HG02759 (cell line): ENCODE data around the gene CLCN4.
A peak's percentile ranks its signal among the peaks of the same experiment; 100 is the strongest.

Experiments used
- ATAC-seq: cut with Tn5 transposase; IDR thresholded peaks from one replicate; pipeline ENCODE4 v1.9.1; 2021; ENCODE audit warnings: mild to moderate bottlenecking, moderate library complexity; ENCODE audit not compliant: unreplicated experiment

CLCN4 gene

DNA sequence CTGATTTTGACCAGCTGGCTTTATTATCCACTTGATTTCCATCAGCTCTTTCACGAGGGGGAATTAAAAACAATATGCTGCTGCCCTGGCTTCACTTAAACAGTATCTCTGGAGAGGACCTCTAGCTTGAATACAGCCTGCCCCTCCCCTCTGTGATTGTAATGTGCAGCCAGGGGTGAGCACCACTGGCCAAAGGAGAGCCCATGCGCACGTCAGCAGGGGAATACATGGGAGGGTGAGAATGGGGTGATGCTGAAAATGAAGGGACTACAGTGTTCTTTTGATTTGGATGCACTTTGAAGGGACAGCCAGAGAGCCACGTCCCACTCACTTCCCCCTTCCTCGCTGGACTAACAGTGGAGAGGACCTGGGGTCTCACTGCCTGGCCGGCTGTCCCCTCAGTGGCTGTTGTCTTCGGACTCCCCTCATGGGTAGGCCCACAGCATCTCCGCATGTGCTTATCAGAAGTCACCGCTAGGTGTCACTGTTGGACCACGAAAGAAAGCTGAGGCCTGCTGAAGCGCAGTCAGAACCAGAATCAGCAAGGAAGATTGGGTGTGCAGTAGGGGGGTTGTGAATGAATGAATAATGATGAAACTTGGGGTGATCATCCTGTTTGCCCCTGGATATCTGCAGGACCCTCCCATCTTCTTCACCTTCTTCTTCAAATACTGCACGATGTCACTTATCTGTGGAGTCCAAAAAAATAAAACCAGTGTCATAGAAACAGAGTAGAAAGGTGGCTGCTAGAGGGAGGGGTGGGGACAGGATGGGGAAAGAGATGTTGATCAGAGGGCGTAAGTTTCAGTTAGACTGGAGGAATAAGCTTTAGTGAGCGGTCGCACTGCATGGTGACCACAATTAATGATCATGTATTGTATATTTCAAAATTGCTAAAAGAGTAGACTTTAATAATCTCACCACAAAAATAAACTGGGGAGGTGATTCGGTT, 32.8 kb downstream of the CLCN4 start:
- ATAC-seq: peak; percentile 85

DNA sequence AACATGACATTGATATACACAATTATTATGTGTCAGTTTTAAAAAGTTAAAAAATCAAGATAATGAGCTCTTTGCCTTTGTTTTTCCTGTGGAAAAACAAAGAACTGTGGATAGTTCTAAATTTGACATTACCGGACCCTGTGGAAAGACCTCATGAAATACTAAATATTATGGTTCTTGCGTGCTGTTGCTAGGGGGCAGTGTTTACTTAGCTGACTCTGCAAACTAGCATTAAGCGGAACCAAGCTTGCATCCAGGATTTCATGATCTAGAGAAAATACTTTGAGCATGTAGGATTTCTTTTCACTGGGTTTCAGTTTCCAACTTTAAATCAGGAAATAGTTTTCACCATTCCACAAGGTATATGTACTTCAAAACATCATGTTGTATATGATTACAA, 33.6 kb downstream of the CLCN4 start:
- ATAC-seq: no peak

DNA sequence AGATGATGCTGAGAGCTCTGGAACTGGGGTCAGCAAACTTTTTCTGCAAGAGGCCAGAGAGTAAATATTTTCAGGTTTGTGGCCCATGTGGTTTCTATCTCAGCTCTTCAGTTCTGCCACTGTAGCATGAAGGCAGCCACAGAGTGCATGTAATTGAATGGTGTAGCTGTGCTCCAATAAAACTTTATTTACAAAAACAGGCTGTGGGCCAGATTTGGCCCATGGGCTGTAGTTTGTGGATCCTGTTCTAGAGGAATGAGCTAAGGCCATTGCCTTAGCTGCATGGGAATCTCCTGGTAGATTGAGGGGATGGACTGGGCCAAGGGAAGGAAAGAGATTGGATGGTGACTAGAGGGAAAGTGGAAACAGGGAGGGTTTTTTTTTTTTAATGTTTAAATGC, 36.8 kb downstream of the CLCN4 start:
- no peak for ATAC-seq

DNA sequence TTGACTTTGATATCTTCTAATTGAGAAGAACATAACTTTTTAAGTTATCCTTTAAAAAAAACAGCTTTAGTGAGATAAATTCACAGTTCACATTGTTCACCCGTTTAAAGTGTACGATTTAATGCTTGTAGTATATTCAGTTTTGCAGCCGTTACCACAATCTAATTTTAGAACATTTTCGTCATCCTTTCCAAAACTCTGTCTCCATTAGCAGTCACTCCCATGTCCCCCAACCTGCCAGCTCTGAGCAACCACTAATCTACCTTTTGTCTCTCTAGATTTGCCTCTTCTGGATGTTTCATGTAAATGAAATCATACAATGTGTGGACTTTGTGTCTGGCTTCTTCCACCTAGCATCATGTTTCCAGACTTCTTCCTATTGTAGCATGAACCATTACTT, 38.6 kb downstream of the CLCN4 start:
- ATAC-seq: no peak

DNA sequence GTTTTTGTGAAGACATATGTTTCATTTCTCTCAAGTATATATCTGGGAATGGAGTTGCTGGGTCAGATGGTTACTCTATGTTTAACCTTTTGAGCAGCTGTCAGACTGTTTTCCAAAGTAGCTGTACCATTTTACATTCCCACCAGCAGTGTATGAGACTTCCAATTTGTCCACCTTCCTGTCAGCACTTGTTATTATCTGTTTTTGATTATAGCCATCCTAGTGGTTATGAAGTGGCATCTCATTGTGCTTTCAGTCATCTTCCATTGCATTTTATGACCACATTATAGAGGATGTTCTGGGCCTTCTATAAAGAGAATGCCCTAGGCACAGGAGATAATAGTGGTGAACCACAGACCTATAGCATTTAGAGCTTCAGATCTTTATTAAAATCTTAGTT, 39.2 kb downstream of the CLCN4 start:
- no peak for ATAC-seq

DNA sequence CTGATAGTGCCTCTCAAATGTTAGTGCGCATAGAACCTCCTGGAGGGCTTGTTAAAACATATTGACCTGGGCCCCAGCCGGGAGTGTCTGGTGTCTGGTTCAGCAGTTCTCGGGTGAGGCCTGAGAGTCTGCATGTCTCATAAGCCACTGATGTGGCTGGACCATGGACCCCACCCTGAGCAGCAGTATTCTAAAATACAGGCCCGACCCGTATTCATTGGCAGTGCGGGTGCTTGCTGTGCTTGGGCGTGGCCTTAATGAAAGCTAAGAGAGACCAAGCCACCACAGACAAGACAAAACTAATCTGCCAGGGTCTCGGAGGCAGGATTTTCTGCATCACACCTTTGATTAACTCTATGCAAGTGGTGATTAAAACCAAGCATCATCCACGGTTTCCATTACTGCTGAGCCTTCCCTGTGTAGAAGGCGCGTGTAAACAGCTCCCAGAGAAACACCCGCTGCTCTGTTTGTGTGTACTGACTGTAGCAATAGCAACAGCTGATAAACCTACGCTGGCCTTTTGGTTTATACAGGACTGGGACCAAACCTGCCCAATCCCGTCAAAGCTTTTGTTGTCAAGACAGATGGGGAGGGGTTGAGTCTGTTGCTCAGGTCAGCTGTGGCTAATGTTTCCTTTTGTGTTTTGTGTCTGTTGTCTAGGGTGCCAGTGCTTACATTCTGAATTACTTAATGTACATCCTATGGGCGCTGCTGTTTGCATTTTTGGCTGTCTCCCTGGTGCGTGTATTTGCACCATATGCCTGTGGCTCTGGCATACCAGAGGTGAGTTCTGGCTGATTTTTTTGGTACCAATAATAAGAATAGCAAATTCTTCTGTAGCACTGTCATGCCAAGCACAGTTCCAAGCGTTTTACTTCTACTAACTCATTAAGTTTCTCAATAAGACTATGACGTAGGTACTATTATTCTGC, 40.8 kb downstream of the CLCN4 start:
- ATAC-seq: no peak

DNA sequence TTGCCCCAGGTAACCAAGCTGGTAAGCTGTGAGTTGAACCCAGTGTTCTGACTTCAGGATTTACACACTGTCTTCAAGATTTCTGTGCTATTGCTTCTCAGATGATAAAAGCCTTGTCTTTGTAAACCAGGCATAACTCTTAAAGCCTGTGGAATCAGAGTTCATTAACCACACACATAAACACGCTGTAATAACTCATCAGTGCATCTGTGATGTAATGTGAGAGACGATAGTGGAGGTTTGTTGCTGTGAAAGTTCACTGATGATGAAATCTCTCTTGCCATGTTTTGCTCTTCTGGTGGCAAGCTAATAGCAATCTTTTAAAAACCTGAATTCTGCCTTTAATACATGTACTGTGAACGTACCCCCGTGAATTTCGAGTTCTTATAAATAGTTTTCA, 41.5 kb downstream of the CLCN4 start:
- ATAC-seq: no peak

DNA sequence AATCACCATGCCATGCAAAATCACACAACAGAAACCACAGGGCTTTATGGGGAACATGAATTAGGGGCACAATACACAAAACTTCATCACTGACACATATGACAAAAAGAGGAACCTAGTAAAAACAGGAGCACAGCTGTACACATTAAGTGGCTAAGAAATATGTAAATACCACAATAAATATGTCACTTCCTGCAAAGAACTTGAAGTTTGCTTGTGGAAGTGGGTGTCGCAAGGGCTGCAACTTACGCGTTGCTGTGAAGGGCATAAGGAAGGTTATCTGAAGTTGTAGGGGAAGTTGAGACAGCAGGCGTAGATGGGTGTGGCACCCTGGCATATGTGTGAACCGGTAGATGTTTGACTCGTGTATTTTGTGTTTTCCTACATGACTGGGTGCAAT, 42.4 kb downstream of the CLCN4 start:
- ATAC-seq: peak; percentile 75

DNA sequence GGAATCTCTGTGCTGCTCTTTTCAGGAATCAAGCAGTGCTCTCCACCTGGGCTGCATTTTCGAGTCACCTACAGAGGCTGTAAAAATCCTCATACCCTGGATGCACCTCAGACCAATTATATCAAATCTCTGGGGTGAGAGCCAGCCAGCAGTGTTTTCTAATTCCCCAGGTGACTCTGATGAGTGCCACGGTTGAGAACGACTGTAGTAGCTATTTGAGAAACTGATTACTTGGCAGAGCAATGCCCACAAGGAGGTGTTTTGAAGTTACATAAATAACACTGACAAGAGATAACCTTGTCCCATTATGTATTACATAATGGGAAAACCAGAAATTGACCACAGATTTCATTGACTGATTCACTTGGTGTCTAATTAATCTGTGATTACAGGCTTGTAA, 46.8 kb downstream of the CLCN4 start:
- ATAC-seq: no peak

DNA sequence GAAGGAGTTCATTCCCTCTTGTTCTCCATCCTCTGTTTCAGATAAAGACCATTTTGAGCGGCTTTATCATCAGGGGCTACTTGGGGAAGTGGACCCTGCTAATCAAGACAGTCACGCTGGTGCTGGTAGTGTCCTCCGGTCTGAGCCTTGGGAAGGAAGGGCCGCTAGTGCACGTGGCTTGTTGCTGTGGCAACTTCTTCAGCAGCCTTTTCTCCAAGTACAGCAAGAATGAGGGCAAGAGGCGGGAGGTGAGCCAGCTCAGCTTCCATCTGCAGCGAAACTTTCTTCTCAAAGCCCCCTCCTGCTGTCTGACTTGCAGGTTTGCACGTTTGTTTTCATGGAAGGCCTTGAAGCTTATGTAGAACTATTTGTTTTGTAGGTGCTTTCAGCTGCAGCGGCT, 49.5 kb downstream of the CLCN4 start:
- no peak for ATAC-seq

DNA sequence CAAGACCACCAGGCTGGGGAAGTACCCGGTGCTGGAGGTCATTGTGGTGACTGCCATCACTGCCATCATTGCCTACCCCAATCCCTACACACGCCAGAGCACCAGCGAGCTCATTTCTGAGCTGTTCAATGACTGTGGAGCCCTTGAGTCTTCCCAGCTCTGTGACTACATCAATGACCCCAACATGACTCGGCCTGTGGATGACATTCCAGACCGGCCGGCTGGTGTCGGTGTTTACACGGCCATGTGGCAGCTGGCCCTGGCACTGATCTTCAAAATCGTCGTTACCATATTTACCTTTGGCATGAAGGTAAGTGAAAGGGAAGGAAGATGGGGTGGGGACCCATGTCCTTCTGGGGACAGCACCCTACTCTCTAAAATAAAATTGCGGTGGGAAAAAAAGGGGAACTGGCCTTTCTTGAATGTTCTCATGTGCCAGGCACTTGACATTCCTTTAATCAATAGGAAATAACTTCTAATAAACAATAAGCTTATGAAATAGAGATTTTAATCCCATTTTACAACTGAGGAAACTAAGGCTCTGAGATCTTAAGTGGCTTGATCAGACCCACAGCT, 51.6 kb downstream of the CLCN4 start:
- no peak for ATAC-seq

DNA sequence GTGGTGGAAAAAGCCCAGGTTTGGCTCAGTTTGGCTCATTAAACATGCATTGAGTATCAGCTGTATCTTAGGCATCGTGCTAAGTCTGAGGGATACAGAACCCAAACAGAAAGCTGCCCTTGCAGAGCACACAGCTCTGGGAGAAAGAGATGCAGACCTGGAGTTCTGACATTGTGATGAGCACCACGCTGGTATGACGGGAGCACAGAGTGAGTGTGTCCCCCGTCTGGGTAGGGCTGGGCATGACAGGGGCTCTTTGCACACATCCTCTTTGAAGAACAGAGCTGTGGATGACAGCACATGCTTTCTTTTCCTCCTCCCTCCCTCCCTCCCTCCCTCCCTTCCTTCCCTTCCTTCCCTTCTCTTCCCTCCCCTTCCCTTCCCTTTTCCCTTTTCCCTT, 52.2 kb downstream of the CLCN4 start:
- ATAC-seq: no peak

DNA sequence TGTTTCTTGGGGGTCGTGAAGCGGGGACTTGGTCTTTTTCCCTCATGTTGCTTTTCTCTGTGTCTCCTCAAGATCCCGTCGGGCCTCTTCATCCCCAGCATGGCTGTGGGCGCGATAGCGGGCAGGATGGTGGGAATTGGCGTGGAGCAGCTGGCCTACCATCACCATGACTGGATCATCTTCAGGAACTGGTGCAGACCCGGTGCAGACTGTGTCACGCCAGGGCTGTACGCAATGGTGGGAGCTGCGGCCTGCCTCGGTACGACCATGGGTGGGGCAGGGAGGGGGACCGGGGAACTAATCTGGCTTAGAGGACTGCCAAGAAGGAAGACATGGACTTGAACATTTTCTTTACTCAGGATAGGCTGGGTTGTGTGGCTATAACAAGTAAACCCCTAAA, 55.6 kb downstream of the CLCN4 start:
- no peak for ATAC-seq

DNA sequence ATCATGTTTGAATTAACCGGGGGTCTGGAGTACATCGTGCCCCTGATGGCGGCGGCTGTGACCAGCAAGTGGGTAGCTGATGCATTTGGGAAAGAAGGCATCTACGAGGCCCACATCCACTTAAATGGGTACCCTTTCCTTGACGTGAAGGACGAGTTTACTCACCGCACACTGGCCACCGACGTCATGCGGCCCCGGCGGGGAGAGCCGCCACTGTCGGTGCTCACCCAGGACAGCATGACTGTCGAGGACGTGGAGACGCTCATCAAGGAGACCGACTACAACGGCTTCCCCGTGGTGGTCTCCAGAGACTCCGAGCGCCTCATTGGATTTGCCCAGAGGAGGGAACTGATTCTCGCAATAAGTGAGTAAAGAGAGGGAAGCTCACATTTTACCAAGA, 56.9 kb downstream of the CLCN4 start:
- no peak for ATAC-seq

DNA sequence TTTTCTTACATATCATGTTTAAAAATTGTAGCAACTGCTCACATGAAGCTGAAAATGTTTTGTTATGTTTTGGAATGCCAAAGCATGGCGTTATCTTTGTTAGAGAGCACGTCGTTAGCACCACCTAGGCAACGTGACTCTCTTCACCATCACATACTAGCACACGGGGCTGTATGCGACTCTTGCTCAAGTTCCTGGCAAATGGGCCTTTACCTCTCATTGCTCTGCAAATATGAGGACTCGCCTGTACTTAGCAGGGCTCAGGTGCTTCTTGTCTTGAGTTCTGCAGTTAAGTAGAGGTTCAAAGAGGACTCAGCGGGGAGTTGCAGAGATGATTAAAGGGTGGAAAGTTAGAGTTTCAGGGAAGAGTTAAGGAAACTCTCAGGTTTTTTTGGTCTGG, 59.4 kb downstream of the CLCN4 start:
- no peak for ATAC-seq

DNA sequence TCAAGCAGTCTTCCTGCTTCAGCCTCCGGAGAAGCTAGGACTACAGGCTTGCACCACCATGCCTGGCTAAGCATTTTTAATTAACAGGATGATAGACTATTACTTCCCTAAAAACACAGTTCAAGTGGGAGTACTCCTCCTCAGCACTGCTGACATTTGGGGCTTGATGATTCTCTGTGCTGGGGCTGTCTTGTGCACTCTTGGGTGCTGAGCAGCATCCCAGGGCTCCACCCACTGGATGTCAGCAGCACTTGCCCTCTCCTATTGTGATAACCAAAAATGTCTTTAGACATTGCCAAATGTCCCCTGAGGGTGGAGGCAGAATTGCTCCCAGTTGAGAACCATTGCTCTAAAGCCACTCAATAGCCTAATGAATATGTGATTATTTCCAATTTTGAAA, 60.4 kb downstream of the CLCN4 start:
- ATAC-seq: no peak

DNA sequence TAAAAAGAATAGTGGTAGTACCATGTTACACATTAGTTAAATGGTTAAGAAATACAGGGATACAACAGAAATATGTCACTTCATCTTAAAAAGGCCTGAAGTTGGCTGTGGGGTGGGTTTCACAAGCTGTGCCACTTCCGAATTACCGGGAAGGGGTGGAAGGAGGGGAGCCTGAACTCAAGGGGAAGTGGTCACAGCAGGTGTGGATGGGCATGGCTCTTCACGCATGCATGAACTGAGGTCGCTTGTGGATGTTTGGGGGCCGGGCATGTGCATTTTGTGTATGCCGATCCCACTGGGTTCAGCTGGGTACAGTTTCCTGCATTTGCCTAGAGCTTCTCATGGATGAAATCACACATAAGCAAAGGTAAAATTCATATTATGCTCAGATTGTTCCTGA, 64.9 kb downstream of the CLCN4 start:
- ATAC-seq: no peak

DNA sequence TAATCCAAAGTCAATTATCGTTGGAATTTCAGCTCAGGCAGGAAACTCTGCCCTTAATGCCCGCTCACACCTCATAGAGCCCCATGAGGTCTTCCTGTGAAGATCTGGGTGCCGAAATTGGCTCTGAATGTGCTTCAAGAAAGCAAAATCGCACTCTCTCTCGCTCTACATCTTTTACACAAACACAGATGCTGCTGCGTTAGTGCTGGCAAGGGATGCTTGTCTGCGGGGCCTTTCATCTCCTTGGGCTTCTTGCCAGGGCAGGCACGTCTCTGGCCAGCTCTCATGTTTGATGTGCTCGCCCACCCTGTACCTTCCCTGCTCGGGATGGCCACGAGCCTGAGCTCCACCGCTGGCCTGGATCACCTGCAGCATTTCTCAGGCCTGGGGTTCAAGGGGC, 66.5 kb downstream of the CLCN4 start:
- no peak for ATAC-seq

DNA sequence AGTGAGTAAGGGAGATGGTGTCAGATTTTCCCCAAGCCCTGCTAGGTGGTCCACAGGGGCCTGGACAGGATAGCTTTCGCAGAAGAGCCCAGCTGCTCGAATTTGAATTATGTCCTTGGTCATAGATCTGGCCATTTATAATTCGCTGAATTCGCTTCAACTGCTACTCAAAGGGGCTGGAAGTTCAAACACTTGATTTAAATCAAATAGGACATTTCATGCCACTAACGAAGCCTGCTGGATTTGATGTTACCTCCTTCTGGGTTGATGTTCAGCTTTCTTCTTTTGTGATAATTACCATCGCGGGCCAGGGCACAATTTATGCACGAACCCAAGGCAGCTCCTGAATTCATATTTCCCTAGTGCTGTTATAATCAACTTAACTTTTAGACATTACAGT, 67.0 kb downstream of the CLCN4 start:
- no peak for ATAC-seq

DNA sequence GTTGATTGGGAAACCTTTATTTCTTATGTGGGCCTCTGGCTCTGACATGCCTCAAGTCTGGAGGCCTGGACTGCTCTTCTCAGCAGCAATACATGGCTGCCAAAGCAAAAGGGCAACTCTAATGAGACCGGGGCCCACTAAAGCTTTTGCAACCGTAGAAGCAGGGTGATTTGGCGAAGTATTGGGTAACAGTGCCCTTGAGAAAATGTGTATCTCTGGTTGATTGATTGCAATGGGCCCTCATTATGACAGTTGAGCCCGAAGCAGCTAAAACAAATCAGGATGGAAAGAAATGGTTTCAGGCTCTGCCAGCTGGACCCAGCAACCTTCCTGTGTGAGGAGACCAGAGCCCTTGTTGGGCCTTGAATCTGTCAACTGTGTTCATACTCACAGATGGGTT, 73.4 kb downstream of the CLCN4 start:
- no peak for ATAC-seq

DNA sequence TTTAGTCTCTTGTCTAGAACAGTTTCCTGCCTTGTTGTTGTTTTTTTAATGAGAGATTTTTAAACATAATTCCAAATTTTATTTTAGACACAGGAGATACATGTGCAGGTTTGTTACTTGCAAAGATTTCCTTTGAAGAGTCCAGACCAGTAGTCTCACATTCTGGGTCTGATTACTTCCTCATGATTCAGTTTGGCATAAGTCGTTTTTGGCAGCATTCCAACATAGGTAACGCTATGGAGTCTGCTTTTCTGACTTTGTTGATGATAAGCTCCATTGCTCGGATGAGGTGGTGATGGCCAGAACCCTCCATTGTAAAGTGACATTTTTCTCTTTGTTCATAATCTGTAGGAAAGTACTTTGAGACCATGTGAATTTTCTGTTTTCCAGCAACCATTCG, 74.7 kb downstream of the CLCN4 start:
- no peak for ATAC-seq

DNA sequence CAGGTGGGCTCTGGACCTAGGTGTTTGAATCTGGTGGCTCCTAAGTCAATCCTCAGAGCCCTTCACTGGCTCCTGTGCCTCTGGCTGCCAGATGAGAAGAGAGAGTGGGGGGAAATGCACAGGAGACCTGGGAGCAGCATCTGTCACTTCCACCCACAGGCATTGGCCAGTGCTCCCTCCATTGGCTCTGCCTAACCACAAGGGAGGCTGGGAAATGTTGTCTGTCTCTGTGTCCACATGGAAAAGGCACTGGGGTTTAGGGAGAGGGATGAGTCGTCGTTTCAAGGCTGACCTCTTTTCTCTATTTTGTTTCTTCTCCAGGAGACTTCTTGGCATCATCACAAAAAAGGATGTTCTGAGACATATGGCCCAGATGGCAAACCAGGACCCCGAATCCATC, 76.4 kb downstream of the CLCN4 start:
- no peak for ATAC-seq
